Hepatocyte (in vitro differentiated cells): Measurements from ENCODE around the gene CARD9. TPM values are rescaled to one million over a fixed set of nuclear protein-coding genes. Genes with fewer than 3 reads are reported as not detected.
"Not testable (repeated sequence)": the region's sequence is repeated elsewhere in the genome, so short reads cannot be mapped to it uniquely, and the experiment has no call there.

Experiments used
- DNase-seq: peaks from one replicate; pipeline ENCODE4 v3.0.0-alpha.2; 2016; ENCODE audit warnings: low spot score
- H2AFZ ChIP-seq: fragments of 200-600 bp; sonication (generic); 2 replicates; pipeline ENCODE4 v1.6.0; 2016; ENCODE audit warnings: antibody characterized with exemption, mild to moderate bottlenecking
- H3K27ac ChIP-seq: fragments of 200-600 bp; sonication (generic); 2 replicates; pipeline ENCODE4 v1.5.1; 2016; ENCODE audit warnings: mild to moderate bottlenecking
- H3K27me3 ChIP-seq: fragments of 200-600 bp; sonication (generic); 2 replicates; pipeline ENCODE4 v1.6.1; 2016
- H3K36me3 ChIP-seq: fragments of 200-600 bp; sonication (generic); replicated peaks from 2 replicates; pipeline ENCODE4 v1.5.1; 2016; ENCODE audit warnings: low read depth; ENCODE audit not compliant: insufficient read depth
- H3K4me1 ChIP-seq: fragments of 200-600 bp; sonication (generic); 2 replicates; pipeline ENCODE4 v1.5.1; 2016; ENCODE audit warnings: mild to moderate bottlenecking, moderate library complexity; ENCODE audit not compliant: insufficient read depth
- H3K4me2 ChIP-seq: fragments of 200-600 bp; sonication (generic); 2 replicates; pipeline ENCODE4 v1.6.0; 2016
- H3K4me3 ChIP-seq: fragments of 200-600 bp; sonication (generic); 2 replicates; pipeline ENCODE4 v1.5.1; 2016; ENCODE audit warnings: mild to moderate bottlenecking
- H3K79me2 ChIP-seq: fragments of 200-600 bp; sonication (generic); 2 replicates; pipeline ENCODE4 v1.6.0; 2017; ENCODE audit warnings: mild to moderate bottlenecking
- H3K9me2 ChIP-seq: fragments of 200-600 bp; sonication (generic); replicated peaks from 2 replicates; pipeline ENCODE4 v1.6.0; 2017; ENCODE audit warnings: mild to moderate bottlenecking; ENCODE audit not compliant: insufficient read depth
- H3K9me3 ChIP-seq: fragments of 200-600 bp; sonication (generic); 2 replicates; pipeline ENCODE4 v1.5.1; 2016; ENCODE audit warnings: low read depth, mild to moderate bottlenecking
- H4K20me1 ChIP-seq: fragments of 200-600 bp; sonication (generic); 2 replicates; pipeline ENCODE4 v1.6.0; 2016; ENCODE audit warnings: mild to moderate bottlenecking; ENCODE audit not compliant: insufficient read depth, poor library complexity, severe bottlenecking
- EZH2 ChIP-seq: fragments of 200-600 bp; sonication (generic); IDR thresholded peaks from 2 replicates; pipeline ENCODE4 v1.6.1; 2016; ENCODE audit warnings: antibody characterized with exemption, mild to moderate bottlenecking, borderline replicate concordance
- EZH2phosphoT487 ChIP-seq: fragments of 200-600 bp; sonication (generic); IDR thresholded peaks from one replicate; pipeline ENCODE4 v1.6.1; 2018; ENCODE audit warnings: antibody characterized with exemption, mild to moderate bottlenecking, low read depth, moderate library complexity; ENCODE audit not compliant: unreplicated experiment, severe bottlenecking
- WGBS: methylation state at CpG from one replicate; pipeline ENCODE4 v1.1.6; 2016; ENCODE audit warnings: low lambda C conversion rate; ENCODE audit errors: missing lambda C conversion rate; 5-methylcytosine and 5-hydroxymethylcytosine counted together
- polyA plus RNA-seq: library from polyadenylated mRNA; unstranded; fragments of >200 nt; fragmentation: Nextera tagmentation; extraction: Ambion mirVana; gene quantifications from 2 replicates; pipeline ENCODE4 v1.2.1, GENCODE V29; 2016
- total RNA-seq: library from RNA; depleted of rRNA; stranded (reverse); fragments of >200 nt; gene quantifications from 2 replicates; pipeline ENCODE4 v1.2.3, GENCODE V29; 2014
- TF ChIP-seq, protein P1 (sequence below): fragments of 200-600 bp; sonication (generic); IDR thresholded peaks from 2 replicates; pipeline ENCODE4 v1.5.1; 2016; ENCODE audit warnings: antibody characterized with exemption, mild to moderate bottlenecking; ENCODE audit not compliant: poor library complexity

The CARD9 gene
- total and polyA plus RNA-seq, 2 experiments from 2014 or later = 0.80 to 1.5 TPM

- DNase-seq = peak; percentile 60
- Histone ChIP-seq H3K36me3 (no peaks in the 10 kb centered on the region), H3K79me2 (peaks cover 50% of the 10 kb centered on the region), H4K20me1 (peaks cover 4% of the 10 kb centered on the region), H2AFZ (peak overlapping the region; percentile 76), H3K4me1 (peaks cover 15% of the 10 kb centered on the region), H3K27ac (peak overlapping the region; percentile 82), H3K9me3 (no peaks in the 10 kb centered on the region), H3K27me3 (no peaks in the 10 kb centered on the region), H3K4me3 (peak overlapping the region; percentile 80), H3K4me2 (peak overlapping the region; percentile 99), H3K9me2 (no peaks in the 10 kb centered on the region)
- WGBS = 23% methylated on average over 44 of the region's 71 CpGs
- TF ChIP-seq, protein P1, sequence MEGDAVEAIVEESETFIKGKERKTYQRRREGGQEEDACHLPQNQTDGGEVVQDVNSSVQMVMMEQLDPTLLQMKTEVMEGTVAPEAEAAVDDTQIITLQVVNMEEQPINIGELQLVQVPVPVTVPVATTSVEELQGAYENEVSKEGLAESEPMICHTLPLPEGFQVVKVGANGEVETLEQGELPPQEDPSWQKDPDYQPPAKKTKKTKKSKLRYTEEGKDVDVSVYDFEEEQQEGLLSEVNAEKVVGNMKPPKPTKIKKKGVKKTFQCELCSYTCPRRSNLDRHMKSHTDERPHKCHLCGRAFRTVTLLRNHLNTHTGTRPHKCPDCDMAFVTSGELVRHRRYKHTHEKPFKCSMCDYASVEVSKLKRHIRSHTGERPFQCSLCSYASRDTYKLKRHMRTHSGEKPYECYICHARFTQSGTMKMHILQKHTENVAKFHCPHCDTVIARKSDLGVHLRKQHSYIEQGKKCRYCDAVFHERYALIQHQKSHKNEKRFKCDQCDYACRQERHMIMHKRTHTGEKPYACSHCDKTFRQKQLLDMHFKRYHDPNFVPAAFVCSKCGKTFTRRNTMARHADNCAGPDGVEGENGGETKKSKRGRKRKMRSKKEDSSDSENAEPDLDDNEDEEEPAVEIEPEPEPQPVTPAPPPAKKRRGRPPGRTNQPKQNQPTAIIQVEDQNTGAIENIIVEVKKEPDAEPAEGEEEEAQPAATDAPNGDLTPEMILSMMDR = no peak
Observed at GRCh38 chr9:136409557-136410455, 36.3 kb upstream of the CARD9 start.

GRCh38 chr9:136407911-136408310, 34.4 kb upstream of the CARD9 start:
- peaks cover 41% of the 10 kb centered on the region for H3K79me2 ChIP-seq
- no peak overlapping the region for H3K4me3 ChIP-seq
- H3K27ac ChIP-seq = no peak overlapping the region
- H3K36me3 ChIP-seq = no peaks in the 10 kb centered on the region
- H2AFZ ChIP-seq = no peak overlapping the region
- WGBS = 89% methylated on average over 7 of the region's 7 CpGs
- no peaks in the 10 kb centered on the region for H3K9me3 ChIP-seq
- no peaks in the 10 kb centered on the region for H3K9me2 ChIP-seq
- no peak overlapping the region for H3K4me2 ChIP-seq
- H4K20me1 ChIP-seq = peaks cover 4% of the 10 kb centered on the region
- H3K27me3 ChIP-seq = no peaks in the 10 kb centered on the region
- DNase-seq = no peak
- TF ChIP-seq EZH2 (no peak), EZH2phosphoT487 (no peak)
- TF ChIP-seq, protein P1 = no peak
- H3K4me1 ChIP-seq = peaks cover 15% of the 10 kb centered on the region

- H3K27me3 ChIP-seq, H3K9me3 ChIP-seq, H3K27ac ChIP-seq, H2AFZ ChIP-seq, H3K4me3 ChIP-seq, H4K20me1 ChIP-seq, H3K9me2 ChIP-seq, H3K36me3 ChIP-seq, DNase-seq, H3K4me2 ChIP-seq: not testable (repeated sequence)
- WGBS = 95% methylated on average over 24 of the region's 28 CpGs
- Histone ChIP-seq H3K4me1 (peaks cover 13% of the 10 kb centered on the region), H3K79me2 (peaks cover 32% of the 10 kb centered on the region)
Observed at GRCh38 chr9:136407061-136407460, 33.6 kb upstream of the CARD9 start.

GRCh38 chr9:136405904-136406303, 32.4 kb upstream of the CARD9 start:
- not testable (repeated sequence) for H3K4me2 ChIP-seq, H3K4me3 ChIP-seq, H2AFZ ChIP-seq, H3K27me3 ChIP-seq, H4K20me1 ChIP-seq, H3K27ac ChIP-seq, H3K36me3 ChIP-seq, H3K9me3 ChIP-seq, H3K4me1 ChIP-seq, H3K9me2 ChIP-seq, DNase-seq
- H3K79me2 ChIP-seq = peaks cover 21% of the 10 kb centered on the region
- 98% methylated on average over 10 of the region's 10 CpGs for WGBS
